ENCODE data around the gene PADI1.

PADI1 gene

DNA sequence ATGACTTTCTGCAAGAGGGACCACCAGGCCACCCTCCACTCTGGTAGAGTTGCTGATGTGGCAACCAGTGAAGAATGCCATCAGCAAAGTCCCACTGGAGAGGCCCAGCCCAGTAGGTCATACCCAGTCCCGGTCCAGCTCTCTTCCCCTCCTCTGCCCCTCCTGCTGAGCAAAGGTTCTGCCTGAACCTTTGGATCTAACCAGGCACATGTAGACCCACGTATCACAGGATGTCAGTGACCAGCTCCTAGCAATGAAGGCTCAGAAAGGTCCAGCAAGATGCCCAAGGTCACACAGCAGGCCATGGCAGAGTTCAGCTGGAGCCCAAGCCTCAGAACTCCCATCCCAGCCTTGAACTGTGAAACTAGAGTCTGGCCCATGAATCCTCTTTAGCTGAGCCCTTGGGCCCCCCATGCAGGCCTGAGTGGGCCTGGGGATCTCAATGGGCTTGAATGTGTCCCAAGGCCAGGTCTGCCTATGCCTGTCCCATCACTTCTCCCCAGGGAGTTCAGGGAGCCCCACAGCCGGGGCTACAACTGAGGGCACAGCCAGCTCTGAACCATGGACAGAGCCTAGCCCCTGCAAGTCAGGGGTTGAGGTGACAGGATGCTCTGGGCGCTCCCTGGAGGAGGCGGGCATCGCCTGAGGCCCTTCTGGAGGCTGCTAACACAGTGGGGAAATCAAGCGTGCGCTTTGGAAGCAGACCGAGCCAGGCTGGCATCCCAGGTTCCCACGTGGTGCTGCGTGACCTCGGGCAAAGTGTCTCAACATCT, 21.4 kb upstream of the PADI1 start:
- DNase-seq = no peak

DNA sequence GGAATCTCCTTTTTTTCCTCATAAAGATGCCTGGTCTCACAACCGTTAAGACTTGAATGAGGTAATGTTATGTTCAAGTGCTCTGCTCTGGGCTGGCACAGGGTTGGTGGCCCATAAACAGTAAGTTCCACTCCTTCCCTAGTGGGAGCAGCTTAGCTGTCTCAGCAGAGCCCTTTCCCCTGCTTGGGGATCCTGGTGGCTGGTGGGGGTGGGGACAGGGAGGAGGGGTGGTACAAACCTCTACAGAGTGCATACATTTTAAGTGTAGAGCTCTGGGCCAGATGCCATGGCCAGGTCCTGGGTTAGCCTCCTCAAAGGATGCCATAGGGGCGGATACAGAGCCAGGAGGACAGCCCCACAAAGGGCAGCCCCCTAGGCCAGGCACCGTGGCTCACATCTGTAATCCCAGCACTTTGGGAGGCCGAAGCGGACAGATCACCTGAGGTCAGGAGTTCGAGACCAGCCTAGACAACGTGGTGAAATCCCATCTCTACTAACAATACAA, 20.7 kb upstream of the PADI1 start:
- DNase-seq = no peak

DNA sequence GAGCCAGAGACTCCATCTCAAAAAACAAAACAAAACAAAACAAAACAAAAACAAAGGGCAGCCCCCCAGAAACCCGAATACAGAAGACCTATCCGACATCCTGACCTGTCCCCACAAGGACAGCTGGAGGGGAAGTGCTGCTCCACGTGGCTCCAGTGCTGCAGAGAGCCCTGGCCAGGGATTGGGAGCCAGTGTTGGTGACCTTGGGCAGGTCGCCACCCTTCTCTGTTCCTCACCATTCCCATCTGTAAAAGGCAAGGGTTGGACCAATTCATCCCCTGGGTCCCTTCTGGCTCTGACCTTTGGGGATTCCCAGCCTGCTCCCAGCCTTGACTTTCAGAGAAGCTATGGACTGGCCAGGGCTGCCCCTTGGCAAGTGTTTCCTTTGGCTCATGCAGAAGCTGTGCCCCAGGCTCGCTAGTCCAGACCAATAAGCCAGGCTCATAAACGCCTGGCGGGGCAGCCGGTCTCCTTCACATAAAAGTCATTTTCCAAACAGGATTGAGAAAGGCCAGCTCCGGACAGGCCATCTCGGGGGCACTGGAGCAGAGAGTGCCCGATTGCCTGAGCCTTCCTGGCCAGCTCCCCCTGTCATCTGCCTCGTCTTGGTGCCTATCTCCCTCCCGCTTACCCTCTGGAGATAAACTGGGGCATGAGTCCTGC, 20.0 kb upstream of the PADI1 start:
- DNase-seq = no peak

DNA sequence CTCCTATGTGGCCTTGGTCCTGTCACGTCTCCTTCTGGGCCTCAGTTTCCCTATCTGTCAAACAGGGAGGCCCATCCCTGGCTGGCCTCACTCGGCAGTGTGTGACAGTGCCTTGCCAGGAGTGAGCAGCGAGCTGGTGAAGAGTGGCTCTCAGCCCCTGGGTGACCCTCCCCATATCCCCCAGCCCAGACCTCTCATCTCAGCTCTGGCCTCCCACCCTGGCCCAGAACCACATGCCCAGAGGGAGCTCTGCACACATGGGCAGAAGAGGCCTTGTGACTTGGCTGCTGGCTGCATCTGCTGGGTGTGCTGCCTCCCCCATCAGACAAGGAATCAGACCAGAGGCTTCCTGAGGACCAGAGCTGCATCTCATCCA, 19.5 kb upstream of the PADI1 start:
- DNase-seq = no peak

DNA sequence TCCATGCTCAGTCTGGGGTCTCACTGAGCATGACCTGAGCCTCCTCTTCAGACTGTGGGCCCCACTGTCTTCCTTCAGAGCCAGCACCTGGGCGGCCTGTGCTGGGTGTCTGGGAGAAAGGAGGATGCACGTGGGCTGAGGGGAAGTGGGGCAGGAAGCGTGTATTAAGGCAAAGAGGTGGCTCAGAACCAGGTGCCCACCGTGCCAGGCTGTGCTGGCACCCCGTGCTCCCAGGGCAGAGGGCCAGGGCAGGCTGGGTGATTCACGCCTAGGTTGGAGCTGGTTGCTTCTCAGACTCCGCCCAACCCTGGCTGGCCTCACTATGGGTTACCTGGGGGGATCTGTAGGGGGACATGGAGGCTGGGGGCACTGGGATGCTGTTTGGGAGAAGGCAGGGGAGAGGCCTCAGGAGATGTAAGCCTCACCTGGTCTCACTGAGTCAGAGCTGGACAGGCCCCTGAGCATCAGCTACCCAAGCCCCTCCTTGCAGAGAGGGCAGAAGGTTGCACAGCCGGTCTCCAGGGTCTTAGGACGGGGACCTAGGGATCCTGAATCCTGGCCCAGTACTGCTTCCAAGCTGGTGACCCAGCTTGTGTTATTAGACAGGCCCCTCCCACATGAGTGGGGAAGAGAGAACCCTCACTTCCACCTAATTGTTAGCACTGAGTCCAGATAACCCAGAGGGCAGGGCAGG, 18.6 kb upstream of the PADI1 start:
- no peak for DNase-seq

DNA sequence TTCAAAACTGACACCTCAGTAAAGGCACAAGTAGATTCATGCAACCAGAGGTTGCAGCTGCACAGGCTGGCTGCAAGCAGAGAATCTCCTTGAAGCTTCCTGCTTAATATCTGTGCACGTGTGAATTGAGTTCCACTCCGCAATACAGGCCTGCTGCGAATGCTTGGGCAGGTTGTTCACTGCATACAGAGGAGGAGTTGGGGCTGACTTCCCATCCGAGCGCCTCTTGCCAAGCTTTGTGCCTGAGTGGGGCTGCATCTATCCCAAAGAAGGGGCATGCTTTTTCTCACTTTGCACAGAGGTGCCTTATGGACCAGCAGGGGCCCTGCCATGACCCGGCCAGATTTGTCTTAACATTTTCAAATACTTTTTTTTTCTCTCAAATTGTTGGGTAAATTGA, 17.9 kb upstream of the PADI1 start:
- DNase-seq = no peak

DNA sequence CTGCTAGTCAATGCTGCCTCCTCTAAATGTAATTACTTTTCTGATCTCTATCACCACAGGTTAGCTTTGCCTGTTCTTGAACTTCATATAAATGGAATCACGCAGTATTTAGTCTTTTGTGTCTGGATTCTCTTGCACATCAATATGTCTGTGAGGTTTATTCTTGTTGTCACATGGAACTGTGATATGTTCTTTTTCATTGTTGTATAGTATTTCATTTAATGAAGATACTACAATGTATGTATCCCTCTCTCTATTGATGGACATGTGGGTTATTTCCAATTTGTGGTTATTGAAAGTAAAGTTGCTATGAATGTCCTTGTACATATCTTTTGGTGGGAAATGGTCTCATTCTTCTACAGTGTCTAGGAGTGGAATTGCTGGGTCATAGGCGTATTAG, 16.7 kb upstream of the PADI1 start:
- DNase-seq = no peak

DNA sequence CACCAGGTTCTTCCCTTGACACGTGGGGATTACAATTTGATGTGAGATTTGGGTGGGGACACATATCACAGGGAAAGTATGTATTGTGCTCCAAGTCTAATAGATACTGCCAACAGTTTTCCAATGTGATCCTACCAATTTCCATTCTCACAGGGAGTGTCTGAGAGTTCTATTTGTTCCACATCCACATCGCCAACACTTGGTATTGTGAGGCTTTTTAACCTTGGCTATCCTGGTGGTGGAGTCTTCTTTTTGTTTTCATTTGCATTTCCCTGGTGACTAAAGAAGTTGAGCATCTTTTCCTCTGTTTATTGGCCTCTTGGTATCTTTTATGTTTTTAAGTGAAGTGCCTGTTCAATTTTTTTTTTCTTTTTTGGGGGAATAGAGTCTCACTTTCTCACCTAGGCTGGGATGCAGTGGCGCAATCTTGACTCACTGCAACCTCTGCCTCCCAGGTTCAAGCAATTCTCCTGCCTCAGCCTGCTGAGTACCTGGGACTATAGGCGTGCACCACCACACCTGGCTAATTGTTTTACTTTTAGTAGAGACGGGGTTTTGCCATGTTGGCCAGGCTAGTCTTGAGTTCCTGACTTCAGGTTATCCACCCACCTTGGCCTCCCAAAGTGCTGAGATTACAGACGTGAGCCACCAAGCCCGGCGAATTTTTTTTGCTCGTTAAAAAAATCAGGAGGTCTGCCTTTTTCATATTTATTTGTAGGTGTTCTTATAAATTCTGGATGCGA, 15.9 kb upstream of the PADI1 start:
- no peak for DNase-seq

DNA sequence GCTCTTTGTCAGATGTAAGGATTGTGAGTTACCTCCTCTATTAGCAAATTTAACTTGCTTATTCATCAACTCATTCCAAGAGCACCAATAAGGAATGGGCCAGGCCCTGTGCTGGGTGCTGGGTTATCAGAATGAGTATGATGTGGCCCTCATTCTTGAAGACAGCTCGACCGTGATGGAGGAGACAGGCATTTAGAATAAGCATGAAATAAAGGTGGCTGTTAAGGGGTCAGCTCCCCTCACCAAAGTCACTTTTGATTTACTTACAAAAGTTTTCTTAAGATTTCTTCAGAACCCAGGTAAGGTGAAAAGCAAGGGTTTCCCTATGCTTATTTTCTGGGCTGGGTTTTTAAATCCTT, 15.3 kb upstream of the PADI1 start:
- DNase-seq = no peak

DNA sequence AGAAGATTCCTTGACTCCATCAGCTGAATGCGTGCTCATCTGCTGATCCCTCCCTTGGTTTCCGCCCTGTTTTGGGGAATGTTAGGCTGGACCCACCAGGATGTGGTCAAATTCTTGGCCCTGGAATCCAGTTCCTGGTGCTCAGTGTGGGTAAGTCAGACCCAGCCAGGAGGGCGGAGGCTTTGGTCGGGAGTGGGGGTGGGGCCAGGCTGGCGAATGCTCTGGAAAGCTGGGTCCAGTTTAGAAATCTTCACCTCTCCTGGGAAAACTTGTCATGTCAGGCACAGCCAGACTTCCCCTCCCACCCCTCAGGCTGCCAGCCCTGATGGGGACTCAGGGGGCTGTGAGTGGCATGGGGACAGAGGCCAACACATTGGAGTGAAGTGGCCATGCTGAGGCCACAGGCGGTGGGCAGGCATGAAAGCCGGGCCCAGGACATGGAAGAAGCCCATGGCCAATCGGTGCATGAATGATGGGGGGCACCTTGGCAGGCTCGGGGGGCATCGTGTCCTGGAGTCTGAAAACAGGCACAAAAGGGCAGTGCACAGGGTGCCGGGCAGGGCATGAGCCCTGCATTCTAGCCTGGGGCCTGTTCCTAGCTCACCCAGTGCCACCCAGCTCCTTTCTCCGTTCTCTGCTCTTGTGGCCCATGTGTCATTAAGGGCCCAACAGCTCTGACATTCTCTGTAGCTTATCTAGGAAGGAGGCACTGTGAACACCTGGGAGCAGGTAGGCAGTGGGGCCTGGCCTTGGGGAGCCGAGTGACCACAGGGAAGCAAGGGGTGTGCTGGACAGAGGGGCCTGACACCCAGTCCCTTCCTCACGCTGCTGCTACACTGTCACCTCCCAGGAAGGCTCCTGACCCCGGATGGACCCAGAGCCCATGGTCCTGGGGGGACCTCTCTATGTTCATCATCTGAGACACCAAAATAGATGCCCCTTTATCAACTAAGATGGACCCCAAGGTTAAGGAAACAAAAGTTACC, 14.6 kb upstream of the PADI1 start:
- DNase-seq = no peak

DNA sequence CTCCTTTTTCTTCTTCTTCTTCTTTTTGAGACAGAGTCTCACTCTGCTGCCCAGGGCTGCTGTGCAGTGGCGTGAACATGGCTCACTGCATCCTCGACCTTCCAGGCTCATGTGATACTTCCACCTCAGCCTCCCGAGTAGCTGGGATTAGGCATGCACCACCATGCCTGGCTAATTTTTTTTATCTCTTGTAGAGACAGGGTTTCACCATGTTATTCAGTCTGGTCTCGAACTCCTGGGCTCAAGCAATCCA, 13.0 kb upstream of the PADI1 start:
- no peak for DNase-seq

DNA sequence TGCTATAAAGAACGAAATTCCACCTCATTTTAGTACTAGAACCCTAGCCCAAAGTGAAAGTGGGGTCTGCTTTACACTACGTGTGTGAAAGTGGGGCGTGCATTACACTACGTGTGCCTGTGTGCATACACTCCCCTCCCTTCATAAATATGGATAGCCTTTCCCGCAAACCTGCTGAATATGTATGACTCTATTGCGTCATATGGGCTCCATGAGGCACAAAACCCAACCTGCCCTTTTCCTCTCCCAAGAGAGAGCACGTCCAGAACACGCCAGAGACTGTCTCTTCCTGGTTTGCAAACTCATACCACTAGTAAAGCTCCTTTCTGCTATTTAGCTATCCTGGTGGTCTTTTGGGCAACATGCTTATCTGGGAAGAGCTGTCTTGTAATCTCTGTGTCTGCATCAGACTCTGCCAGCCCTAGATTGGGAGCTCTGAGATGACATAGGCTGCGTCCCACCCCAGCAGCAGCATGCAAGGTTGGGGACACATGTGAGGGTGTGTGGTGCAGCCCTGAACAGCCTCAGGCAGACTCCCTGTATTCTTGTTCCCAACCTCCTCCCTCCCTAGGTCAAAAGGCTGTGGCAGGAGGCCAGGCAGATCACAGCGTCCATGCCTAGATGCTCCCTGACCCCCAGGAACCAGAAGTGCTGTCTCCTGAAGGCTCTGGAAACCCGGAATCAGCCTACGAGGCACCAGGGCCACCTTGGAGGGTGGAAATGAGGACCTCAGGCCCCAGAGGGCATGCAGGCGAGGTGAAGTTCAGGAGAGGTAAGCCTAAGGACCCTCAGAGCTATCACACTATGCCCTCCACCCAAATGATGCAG, 12.3 kb upstream of the PADI1 start:
- DNase-seq = no peak

DNA sequence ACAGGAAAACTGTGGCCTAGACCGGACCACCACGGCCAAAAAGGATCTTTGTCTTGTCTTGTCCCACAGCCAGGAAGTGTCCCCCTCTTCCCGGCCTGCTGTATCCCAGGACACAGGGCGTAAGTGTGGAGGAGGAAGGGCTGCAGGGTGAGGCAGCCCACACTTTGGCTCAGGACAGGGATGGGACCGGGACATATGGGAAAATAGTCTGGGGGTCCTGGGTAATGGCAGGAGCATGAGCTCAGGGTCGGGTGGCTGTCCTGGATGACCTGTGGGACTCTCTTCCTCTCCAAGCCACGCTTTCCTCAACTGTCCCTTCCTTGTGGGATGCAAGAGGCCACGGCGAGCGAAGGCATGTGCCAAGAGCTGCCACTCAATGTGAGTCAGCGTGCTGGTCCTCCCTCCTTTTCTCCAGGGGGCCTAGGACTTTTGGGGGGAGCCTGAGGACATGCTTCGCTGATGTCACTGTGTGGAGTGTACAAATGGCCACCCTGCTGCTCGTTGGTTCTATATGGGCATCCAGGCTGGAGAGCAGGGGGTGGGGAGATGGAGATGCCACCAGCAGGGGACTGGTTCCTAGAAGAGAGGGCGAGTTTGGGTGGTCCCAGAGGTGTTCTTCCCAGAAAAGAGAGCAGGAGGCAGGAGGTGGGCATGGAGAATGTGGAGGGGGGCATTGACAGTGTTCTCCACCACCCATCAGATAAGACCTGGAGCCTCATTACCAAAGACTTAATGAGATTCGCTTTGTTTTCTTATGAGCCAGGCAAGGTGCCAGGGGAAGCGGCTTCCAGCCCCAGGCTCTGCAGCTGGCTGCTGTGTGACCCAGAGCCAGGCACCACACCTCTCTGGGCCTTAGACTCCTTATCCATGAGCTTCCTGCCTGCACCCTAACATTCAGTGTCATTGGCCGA, 11.5 kb upstream of the PADI1 start:
- no peak for DNase-seq

DNA sequence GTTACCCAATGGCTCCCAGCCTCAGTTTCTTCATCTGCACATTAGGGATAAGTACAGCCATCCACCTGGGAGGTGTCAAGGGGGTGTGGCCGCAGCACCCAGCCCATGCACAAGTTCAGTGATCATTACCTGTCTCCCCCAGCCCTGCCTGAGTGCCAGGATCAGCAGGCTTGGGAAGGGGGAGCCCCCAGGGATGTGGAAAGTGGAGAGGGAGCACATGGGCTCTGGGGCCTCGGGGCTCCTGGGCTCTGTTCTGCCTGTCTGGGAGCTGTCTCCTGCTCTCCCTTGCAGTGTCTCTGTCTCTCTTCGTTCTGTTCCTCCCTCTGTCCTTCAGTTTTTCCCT, 10.8 kb upstream of the PADI1 start:
- DNase-seq = no peak

DNA sequence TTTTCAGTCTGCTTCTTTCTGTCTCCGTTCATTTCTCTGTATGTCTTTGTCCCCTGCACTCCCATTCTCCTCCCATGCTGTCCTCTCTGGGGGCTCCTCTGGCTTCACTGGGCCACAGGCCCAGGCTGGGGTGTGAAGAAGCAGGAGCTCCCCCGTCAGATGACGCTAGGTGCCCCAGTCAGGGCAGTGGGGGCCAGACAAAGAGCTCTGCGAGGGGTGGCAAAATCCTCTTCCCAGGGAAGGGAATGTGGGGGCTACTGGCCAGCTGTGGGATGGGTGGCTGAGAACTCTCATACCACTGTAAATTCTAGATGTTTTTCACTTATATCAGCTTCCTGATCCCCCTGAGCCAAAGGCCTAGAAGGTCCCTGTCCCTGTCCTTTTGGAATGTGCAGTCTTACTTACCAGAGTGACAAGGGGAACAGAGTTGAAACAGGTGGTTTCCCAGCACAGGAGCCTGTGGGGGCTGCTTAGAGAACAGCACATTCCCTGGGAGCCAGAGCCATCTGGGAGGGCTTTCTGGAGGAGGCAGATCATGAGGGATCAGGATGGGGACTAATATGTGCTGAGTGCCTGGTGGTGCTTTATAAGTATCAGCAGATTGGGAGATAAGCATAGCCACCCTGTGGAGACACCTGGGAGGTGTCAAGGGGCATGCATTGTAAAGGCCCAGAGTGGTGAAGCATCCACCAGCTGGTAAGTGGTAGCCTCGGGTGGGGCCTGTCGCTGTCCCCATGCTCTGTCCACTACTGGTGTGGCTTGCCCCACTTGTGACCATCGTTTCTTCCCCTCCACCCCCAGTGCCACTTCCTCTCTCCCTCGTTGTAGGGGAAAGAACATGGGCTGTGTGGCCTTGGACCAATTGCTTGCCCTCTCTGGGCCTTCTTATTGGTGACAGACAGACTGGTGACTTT, 10.1 kb upstream of the PADI1 start:
- no peak for DNase-seq

DNA sequence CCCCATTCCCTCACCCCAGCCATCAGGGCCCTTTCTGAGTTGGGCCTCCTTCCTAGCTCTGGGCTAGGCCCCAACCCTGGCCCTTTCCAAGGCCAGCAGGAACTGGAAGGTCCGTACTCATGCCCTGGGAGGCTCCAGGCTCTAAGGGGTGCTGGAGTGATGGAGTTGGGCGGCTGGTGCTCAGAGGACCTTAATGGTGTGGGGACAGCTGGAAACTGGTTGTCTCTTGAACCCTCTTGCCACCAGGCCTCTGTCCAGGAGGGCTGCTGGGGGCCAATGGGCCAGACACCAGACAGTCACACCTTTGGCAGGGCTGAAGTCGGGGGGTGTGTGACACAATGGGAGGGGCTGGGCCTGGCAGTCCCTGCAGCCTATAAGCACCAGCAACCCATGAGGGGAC, 9.2 kb upstream of the PADI1 start:
- no peak for DNase-seq

DNA sequence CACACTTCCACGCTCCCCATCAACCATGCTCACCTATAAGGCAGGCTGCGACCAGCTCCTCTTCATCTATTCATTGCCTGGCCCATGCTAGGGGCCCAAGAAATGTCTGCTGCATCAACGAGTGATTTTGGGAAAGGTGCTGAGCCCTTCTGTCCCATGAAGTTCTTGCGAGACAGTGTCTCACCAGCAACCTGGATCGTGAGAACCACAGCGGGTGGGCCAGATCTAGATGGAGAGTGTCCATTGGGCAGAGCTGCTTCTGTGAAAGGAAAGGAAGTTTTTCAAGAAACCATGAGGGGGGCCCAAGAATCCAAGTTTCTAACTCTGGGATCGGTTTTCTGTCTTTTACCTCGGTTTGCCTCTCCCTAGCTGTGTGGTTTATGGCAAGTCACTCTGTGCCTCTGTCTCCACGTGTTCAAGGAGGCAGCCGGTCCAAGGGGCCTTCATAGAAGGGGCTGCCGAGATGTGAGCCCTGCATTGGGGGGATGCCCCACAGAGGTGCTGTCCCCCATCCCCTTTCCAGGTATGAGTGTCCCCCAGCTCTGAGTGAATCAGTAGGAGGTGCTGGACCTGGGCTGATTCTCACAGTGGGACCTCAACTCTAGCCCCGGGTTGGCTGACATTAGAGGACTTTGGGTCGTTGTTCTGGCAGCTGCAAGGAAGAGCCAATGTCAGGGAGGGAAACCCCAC, 8.3 kb upstream of the PADI1 start:
- DNase-seq = no peak

DNA sequence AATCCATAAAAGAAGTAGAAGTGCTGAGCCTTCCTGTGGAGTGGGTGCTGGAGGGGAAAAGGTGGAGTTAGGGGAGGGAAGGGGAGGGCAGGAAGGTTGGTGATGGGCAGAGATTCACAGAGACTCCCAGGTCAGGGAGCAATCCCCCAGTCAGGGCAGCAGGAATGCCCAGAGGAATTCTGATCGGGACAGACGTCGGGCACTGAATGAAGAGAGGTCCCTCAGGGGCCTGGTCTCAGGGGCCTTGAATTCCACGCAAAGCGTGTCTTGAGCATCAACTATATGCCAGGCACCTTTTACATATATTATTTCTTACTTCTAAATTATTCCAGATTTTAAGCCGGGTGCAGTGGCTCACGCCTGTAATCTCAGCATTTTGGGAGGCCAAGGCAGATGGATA, 7.2 kb upstream of the PADI1 start:
- no peak for DNase-seq

Data from bone marrow (tissue), 2 donors.